Suprapubic skin (tissue), 3 donors: ENCODE data around the gene AOC2.

Experiments
- POLR2AphosphoS5 ChIP-seq, 3 donors: sonication (generic); formaldehyde crosslinking; IDR thresholded peaks; one replicate each; pipeline ENCODE4 v1.6.1; 2017; ENCODE audit warnings: antibody characterized with exemption in 3 of 3
- TF ChIP-seq, protein P1 (sequence below), 2 donors: fragments of 200-600 bp in 1 of 2; fragments of 450-650 bp in 1 of 2; sonication (generic) in 1 of 2; IDR thresholded peaks; one replicate each; pipeline ENCODE4 v1.5.1; 2016 to 2019; ENCODE audit warnings: antibody characterized with exemption in 2 of 2, mild to moderate bottlenecking in 1 of 2, moderate library complexity in 1 of 2

- TF ChIP-seq POLR2AphosphoS5 (IDR thresholded peaks at IDR 0.05): no peak
- TF ChIP-seq, protein P1, sequence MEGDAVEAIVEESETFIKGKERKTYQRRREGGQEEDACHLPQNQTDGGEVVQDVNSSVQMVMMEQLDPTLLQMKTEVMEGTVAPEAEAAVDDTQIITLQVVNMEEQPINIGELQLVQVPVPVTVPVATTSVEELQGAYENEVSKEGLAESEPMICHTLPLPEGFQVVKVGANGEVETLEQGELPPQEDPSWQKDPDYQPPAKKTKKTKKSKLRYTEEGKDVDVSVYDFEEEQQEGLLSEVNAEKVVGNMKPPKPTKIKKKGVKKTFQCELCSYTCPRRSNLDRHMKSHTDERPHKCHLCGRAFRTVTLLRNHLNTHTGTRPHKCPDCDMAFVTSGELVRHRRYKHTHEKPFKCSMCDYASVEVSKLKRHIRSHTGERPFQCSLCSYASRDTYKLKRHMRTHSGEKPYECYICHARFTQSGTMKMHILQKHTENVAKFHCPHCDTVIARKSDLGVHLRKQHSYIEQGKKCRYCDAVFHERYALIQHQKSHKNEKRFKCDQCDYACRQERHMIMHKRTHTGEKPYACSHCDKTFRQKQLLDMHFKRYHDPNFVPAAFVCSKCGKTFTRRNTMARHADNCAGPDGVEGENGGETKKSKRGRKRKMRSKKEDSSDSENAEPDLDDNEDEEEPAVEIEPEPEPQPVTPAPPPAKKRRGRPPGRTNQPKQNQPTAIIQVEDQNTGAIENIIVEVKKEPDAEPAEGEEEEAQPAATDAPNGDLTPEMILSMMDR (IDR thresholded peaks at IDR 0.05): no peak
These were observed 578 bp downstream of the AOC2 start for GRCh38 chr17:42844761-42845555.
